WTC11 (cell line): ENCODE results near the gene PDE4B. TPM values are rescaled to one million over a fixed set of nuclear protein-coding genes. Genes with fewer than 3 reads are reported as not detected.

ENCODE experiments used
- ATAC-seq: fragments of 200-7000 bp; cut with Tn5 transposase; 2 replicates; pipeline ENCODE4 v1.10.0; 2021; ENCODE audit warnings: mild to moderate bottlenecking, moderate library complexity
- CTCF ChIA-PET: fragments of 300-600 bp; sonication (Branson Sonifier 250); formaldehyde crosslinking; loops from one replicate; lab custom pipeline; 2021; ENCODE audit warnings: antibody characterized with exemption; lab: Charles Lee
- POLR2A ChIA-PET: fragments of 350-600 bp; sonication (Branson Sonifier 250); formaldehyde crosslinking; loops from one replicate; lab custom pipeline; 2021; ENCODE audit warnings: antibody characterized with exemption; lab: Charles Lee
- DNase-seq: peaks from one replicate; pipeline ENCODE4 v3.0.0; 2021; ENCODE audit warnings: low spot score
- H3K27ac Mint-ChIP-seq: 2 replicates; pipeline ENCODE4 v1.8.0; 2021; ENCODE audit warnings: mixed read lengths
- H3K27me3 Mint-ChIP-seq: 2 replicates; pipeline ENCODE4 v1.8.0; 2021; ENCODE audit warnings: low read depth, mild to moderate bottlenecking, moderate library complexity, mixed read lengths
- H3K36me3 Mint-ChIP-seq: 2 replicates; pipeline ENCODE4 v1.8.0; 2021; ENCODE audit warnings: mixed read lengths
- H3K4me1 Mint-ChIP-seq: 2 replicates; pipeline ENCODE4 v1.8.0; 2022; ENCODE audit warnings: mixed read lengths
- H3K4me3 Mint-ChIP-seq: 2 replicates; pipeline ENCODE4 v1.8.0; 2021; ENCODE audit warnings: mild to moderate bottlenecking, moderate library complexity, mixed read lengths
- H3K9me3 Mint-ChIP-seq: 2 replicates; pipeline ENCODE4 v1.8.0; 2021; ENCODE audit warnings: mixed read lengths
- AR ChIP-seq: fragments of 250-450 bp; sonication (Bioruptor Pico); IDR thresholded peaks from 2 replicates; pipeline ENCODE4 v1.9.0; 2021; ENCODE audit warnings: mild to moderate bottlenecking
- CDX4 ChIP-seq: fragments of 250-450 bp; sonication (Bioruptor Pico); IDR thresholded peaks from 2 replicates; pipeline ENCODE4 v1.9.0; 2021; ENCODE audit warnings: moderate library complexity, mild to moderate bottlenecking, inconsistent platforms, borderline replicate concordance
- E2F1 ChIP-seq: sonication (generic); formaldehyde crosslinking; IDR thresholded peaks from 2 replicates; pipeline ENCODE4 v1.8.0; 2022; ENCODE audit warnings: mild to moderate bottlenecking, missing genetic modification reagents
- E2F5 ChIP-seq: sonication (generic); formaldehyde crosslinking; IDR thresholded peaks from 2 replicates; pipeline ENCODE4 v1.8.1; 2022; ENCODE audit warnings: mild to moderate bottlenecking, moderate library complexity, missing genetic modification reagents
- ELF4 ChIP-seq: sonication (generic); formaldehyde crosslinking; IDR thresholded peaks from 2 replicates; pipeline ENCODE4 v1.8.1; 2022; ENCODE audit warnings: low read depth, mild to moderate bottlenecking, moderate library complexity, missing genetic modification reagents
- EMX1 ChIP-seq: fragments of 250-450 bp; sonication (Bioruptor Pico); IDR thresholded peaks from 2 replicates; pipeline ENCODE4 v1.8.0; 2021; ENCODE audit warnings: mild to moderate bottlenecking
- FOXP1 ChIP-seq: sonication (generic); formaldehyde crosslinking; IDR thresholded peaks from 2 replicates; pipeline ENCODE4 v1.8.0; 2022; ENCODE audit warnings: missing genetic modification reagents, mild to moderate bottlenecking, moderate library complexity, borderline replicate concordance
- MYBL2 ChIP-seq: sonication (generic); formaldehyde crosslinking; IDR thresholded peaks from 2 replicates; pipeline ENCODE4 v1.8.1; 2023; ENCODE audit warnings: mild to moderate bottlenecking, moderate library complexity, missing genetic modification reagents
- PRDM15 ChIP-seq: sonication (generic); formaldehyde crosslinking; IDR thresholded peaks from 2 replicates; pipeline ENCODE4 v1.8.0; 2022; ENCODE audit warnings: missing genetic modification reagents
- RELA ChIP-seq: sonication (generic); formaldehyde crosslinking; IDR thresholded peaks from 2 replicates; pipeline ENCODE4 v1.8.1; 2022; ENCODE audit warnings: missing genetic modification reagents, mild to moderate bottlenecking, borderline replicate concordance
- SOX15 ChIP-seq: fragments of 250-450 bp; sonication (Bioruptor Pico); IDR thresholded peaks from 2 replicates; pipeline ENCODE4 v1.9.0; 2021; ENCODE audit warnings: mild to moderate bottlenecking
- SP1 ChIP-seq: sonication (generic); formaldehyde crosslinking; conservative IDR thresholded peaks from 2 replicates; pipeline ENCODE4 v1.8.1; 2022; ENCODE audit warnings: missing genetic modification reagents
- TCF7 ChIP-seq: sonication (generic); formaldehyde crosslinking; IDR thresholded peaks from 2 replicates; pipeline ENCODE4 v1.8.0; 2022; ENCODE audit warnings: mild to moderate bottlenecking, low read depth, missing genetic modification reagents, moderate library complexity
- TP53 ChIP-seq: sonication (generic); formaldehyde crosslinking; IDR thresholded peaks from 2 replicates; pipeline ENCODE4 v1.8.1; 2023; ENCODE audit warnings: mild to moderate bottlenecking, missing genetic modification reagents
- USF1 ChIP-seq: sonication (generic); formaldehyde crosslinking; IDR thresholded peaks from 2 replicates; pipeline ENCODE4 v1.8.0; 2022; ENCODE audit warnings: mild to moderate bottlenecking, missing genetic modification reagents
- ZNF121 ChIP-seq: sonication (generic); formaldehyde crosslinking; IDR thresholded peaks from 2 replicates; pipeline ENCODE4 v1.8.0; 2023; ENCODE audit warnings: missing genetic modification reagents
- ZNF263 ChIP-seq: sonication (generic); formaldehyde crosslinking; IDR thresholded peaks from 2 replicates; pipeline ENCODE4 v1.8.1; 2022; ENCODE audit warnings: low read depth, mild to moderate bottlenecking, moderate library complexity, missing genetic modification reagents
- ZNF317 ChIP-seq: sonication (generic); formaldehyde crosslinking; IDR thresholded peaks from 2 replicates; pipeline ENCODE4 v1.8.1; 2023; ENCODE audit warnings: low read depth, mild to moderate bottlenecking, moderate library complexity, missing genetic modification reagents, borderline replicate concordance
- ZNF396 ChIP-seq: fragments of 250-450 bp; sonication (Bioruptor Pico); IDR thresholded peaks from 2 replicates; pipeline ENCODE4 v1.8.0; 2021; ENCODE audit warnings: mild to moderate bottlenecking, moderate library complexity, borderline replicate concordance
- ZNF416 ChIP-seq: fragments of 250-450 bp; sonication (Bioruptor Pico); IDR thresholded peaks from 2 replicates; pipeline ENCODE4 v1.9.0; 2021; ENCODE audit warnings: mild to moderate bottlenecking, inconsistent platforms
- total RNA-seq: library from RNA; stranded (reverse); gene quantifications from 3 replicates; pipeline ENCODE4 v1.2.3, GENCODE V29; 2021

Gene PDE4B
- total RNA-seq, 1 experiment from 2014 or later = 8.0 TPM

- no peaks in the 10 kb centered on the region for H3K27me3 Mint-ChIP-seq
- H3K4me3 Mint-ChIP-seq = no peak overlapping the region
- ChIA-PET CTCF (no interaction called here), POLR2A (no interaction called here)
- H3K4me1 Mint-ChIP-seq = peaks cover 64% of the 10 kb centered on the region
- no peak for DNase-seq
- H3K36me3 Mint-ChIP-seq = peaks cover 14% of the 10 kb centered on the region
- H3K27ac Mint-ChIP-seq = 0 out of 2 replicates have a peak overlapping the region, but pooled peaks have one; percentile 23
- no peaks in the 10 kb centered on the region for H3K9me3 Mint-ChIP-seq
- ATAC-seq = no peak
- TF ChIP-seq ELF4 (CRISPR knock-in tag) (no peak), RELA (CRISPR knock-in tag) (no peak), TP53 (CRISPR knock-in tag) (no peak), ZNF121 (no peak)
- TF ChIP-seq, all 79 proteins: peak for 0
Measured at GRCh38 chr1:66357478-66358197, 564.9 kb downstream of the PDE4B start.

- no peak for TF ChIP-seq USF1 (CRISPR knock-in tag)
- no peak for TF ChIP-seq EMX1
- TF ChIP-seq SOX15 (CRISPR knock-in tag) = no peak
- no peak for TF ChIP-seq SP1 (CRISPR knock-in tag)
- TF ChIP-seq E2F1 = no peak
- TF ChIP-seq ZNF416 (CRISPR knock-in tag) = no peak
- no peak for TF ChIP-seq ZNF263 (CRISPR knock-in tag)
- TF ChIP-seq CDX4 = no peak
- no peak for TF ChIP-seq FOXP1 (CRISPR knock-in tag)
- TF ChIP-seq E2F5 (CRISPR knock-in tag) = no peak
- Mint-ChIP-seq H3K27ac (peak overlapping the region; percentile 49; the same call in 1 of the 2 replicates), H3K27me3 (no peaks in the 10 kb centered on the region), H3K36me3 (peaks cover 20% of the 10 kb centered on the region), H3K4me1 (peaks cover 48% of the 10 kb centered on the region), H3K9me3 (no peaks in the 10 kb centered on the region), H3K4me3 (no peak overlapping the region)
- no peak for DNase-seq
- POLR2A ChIA-PET = no interaction called here
- CTCF ChIA-PET = interaction anchor here (4.2 kb wide), 1 partner anchor 87 kb away, joined by 15 read pairs; no protein-coding TSS in a partner anchor
- ATAC-seq = no peak
Measured at GRCh38 chr1:66359269-66359668, 566.6 kb downstream of the PDE4B start.

- no peak overlapping the region for H3K4me3 Mint-ChIP-seq
- TF ChIP-seq TP53 (CRISPR knock-in tag) = no peak
- TF ChIP-seq ZNF396 (CRISPR knock-in tag) = no peak
- no peak for TF ChIP-seq TCF7
- TF ChIP-seq ZNF317 (CRISPR knock-in tag) = no peak
- TF ChIP-seq MYBL2 (CRISPR knock-in tag) = no peak
- no peak for TF ChIP-seq PRDM15 (CRISPR knock-in tag)
- no peak for TF ChIP-seq AR
Measured at GRCh38 chr1:66359815-66360214, 567.1 kb downstream of the PDE4B start.

More at GRCh38 chr1:66359815-66360214, 567.1 kb downstream of the PDE4B start:
- POLR2A ChIA-PET = no interaction called here
- Mint-ChIP-seq H3K36me3 (peaks cover 25% of the 10 kb centered on the region), H3K27me3 (no peaks in the 10 kb centered on the region), H3K4me1 (peaks cover 42% of the 10 kb centered on the region), H3K27ac (no peak overlapping the region), H3K9me3 (no peaks in the 10 kb centered on the region)
- CTCF ChIA-PET = interaction anchor here (1.0 to 4.2 kb wide), 3 partner anchors 76 to 109 kb away, joined by 3 to 15 read pairs (median 5); no protein-coding TSS in a partner anchor
- no peak for DNase-seq
- ATAC-seq = no peak
